A549 (cell line): ENCODE results near the gene HMGA1. TPM values are rescaled to one million over a fixed set of nuclear protein-coding genes. Genes with fewer than 3 reads are reported as not detected.

Source experiments
- ATAC-seq, 2 experiments: fragments of 200-7000 bp in 1 of 2; fragments of >200 bp in 1 of 2; cut with Nextera tagmentation in 1 of 2; cut with Tn5 transposase in 1 of 2; 3 replicates each; pipeline versions ENCODE4 v1.8.0 to v1.9.1; 2018 to 2020; ENCODE audit warnings: mild to moderate bottlenecking in 1 of 2, moderate library complexity in 1 of 2
- CTCF ChIA-PET: fragments of 300-600 bp; sonication (Branson Sonifier 250); formaldehyde crosslinking; extraction: SDS; loops from one replicate; lab custom pipeline; 2021; ENCODE audit warnings: antibody characterized with exemption, inconsistent platforms; lab: Yijun Ruan, JAX
- POLR2A ChIA-PET: fragments of 350-600 bp; formaldehyde crosslinking; extraction: SDS; loops from one replicate; lab custom pipeline; 2021; ENCODE audit warnings: antibody characterized with exemption, inconsistent platforms; lab: Yijun Ruan, JAX
- DNase-seq, 2 experiments: peaks; one replicate each; pipeline versions ENCODE4 v3.0.0 to v3.0.0-alpha.2; 2011 to 2016; ENCODE audit warnings: low read depth in 1 of 2, low spot score in 1 of 2
- FAIRE-seq: peaks from 2 replicates; lab custom pipeline; 2011; peaks lifted over from hg19 to GRCh38; lab: Jason Lieb, UNC
- H3K27ac ChIP-seq, 2 experiments: fragments of >200 bp; sonication (Bioruptor Twin); formaldehyde crosslinking; 3 replicates each; pipeline ENCODE4 v1.5.1; 2016 to 2017
- H3K4me1 ChIP-seq: fragments of >200 bp; sonication (Bioruptor Twin); formaldehyde crosslinking; 3 replicates; pipeline ENCODE4 v1.6.1; 2016
- H3K4me2 ChIP-seq: fragments of >200 bp; sonication (Bioruptor Twin); formaldehyde crosslinking; 3 replicates; pipeline ENCODE4 v1.6.1; 2016
- H3K4me3 ChIP-seq: fragments of >200 bp; sonication (Bioruptor Twin); formaldehyde crosslinking; 3 replicates; pipeline ENCODE4 v1.5.1; 2016
- H3K9me3 ChIP-seq: fragments of >200 bp; sonication (Bioruptor Twin); formaldehyde crosslinking; 3 replicates; pipeline ENCODE4 v1.6.1; 2016
- BCL3 ChIP-seq: fragments of >200 bp; sonication (Bioruptor Twin); formaldehyde crosslinking; IDR thresholded peaks from 3 replicates; pipeline ENCODE4 v1.6.1; 2016
- BHLHE40 ChIP-seq: IDR thresholded peaks from 2 replicates; pipeline ENCODE4 v1.6.1; 2012; ENCODE audit warnings: low read depth, low read length, inconsistent platforms
- CBX8 ChIP-seq: fragments of 200-600 bp; sonication (generic); IDR thresholded peaks from 2 replicates; pipeline ENCODE4 v1.6.1; 2016
- CEBPB ChIP-seq, 2 experiments: fragments of >200 bp in 1 of 2; sonication (Bioruptor Twin) in 1 of 2; formaldehyde crosslinking in 1 of 2; IDR thresholded peaks; 2 replicates each; pipeline ENCODE4 v1.6.1; 2012 to 2016
- CHD2 ChIP-seq: fragments of 150-350 bp; IDR thresholded peaks from 2 replicates; pipeline ENCODE4 v1.6.1; 2014; ENCODE audit warnings: low read length; ENCODE audit not compliant: partially characterized antibody
- E2F6 ChIP-seq: IDR thresholded peaks from 2 replicates; pipeline ENCODE4 v1.6.1; 2012; ENCODE audit warnings: low read depth, borderline replicate concordance
- FOXS1 ChIP-seq: fragments of 250-450 bp; sonication (Bioruptor Pico); IDR thresholded peaks from 2 replicates; pipeline ENCODE4 v1.5.0; 2020; ENCODE audit warnings: mild to moderate bottlenecking, moderate library complexity
- HEYL ChIP-seq: fragments of 250-450 bp; sonication (Bioruptor Pico); IDR thresholded peaks from 2 replicates; pipeline ENCODE4 v1.8.0; 2021; ENCODE audit warnings: mild to moderate bottlenecking, moderate library complexity
- HOXA7 ChIP-seq: fragments of 250-450 bp; sonication (Bioruptor Pico); IDR thresholded peaks from 2 replicates; pipeline ENCODE4 v1.5.0; 2020; ENCODE audit warnings: mild to moderate bottlenecking, moderate library complexity
- HOXB5 ChIP-seq: fragments of 250-450 bp; sonication (Bioruptor Pico); IDR thresholded peaks from 2 replicates; pipeline ENCODE4 v1.5.0; 2020; ENCODE audit warnings: mild to moderate bottlenecking, moderate library complexity
- JUN ChIP-seq, 2 experiments: fragments of >200 bp; sonication (Bioruptor Twin); formaldehyde crosslinking; IDR thresholded peaks; 2 replicates in 1 of 2; 3 replicates in 1 of 2; pipeline ENCODE4 v1.6.1; 2016 to 2017
- MAX ChIP-seq: IDR thresholded peaks from 2 replicates; pipeline ENCODE4 v1.6.1; 2012
- MYC ChIP-seq: IDR thresholded peaks from 2 replicates; pipeline ENCODE4 v1.6.1; 2012; ENCODE audit warnings: mild to moderate bottlenecking, inconsistent platforms, low read length, improper control_type of control experiment, borderline replicate concordance
- POLR2A ChIP-seq: IDR thresholded peaks from 2 replicates; pipeline ENCODE4 v1.6.1; 2012; ENCODE audit warnings: mild to moderate bottlenecking, low read length
- POLR2AphosphoS2 ChIP-seq: conservative IDR thresholded peaks from 2 replicates; pipeline ENCODE4 v1.6.1; 2012; ENCODE audit warnings: low read length, improper control_type of control experiment, inconsistent platforms
- RAD21 ChIP-seq, 2 experiments: fragments of >200 bp in 1 of 2; sonication (Bioruptor Twin) in 1 of 2; formaldehyde crosslinking in 1 of 2; IDR thresholded peaks in 1 of 2; conservative IDR thresholded peaks in 1 of 2; 2 replicates in 1 of 2; 3 replicates in 1 of 2; pipeline ENCODE4 v1.6.1; 2012 to 2018; ENCODE audit warnings: inconsistent platforms in 1 of 2
- RCOR1 ChIP-seq: fragments of 150-350 bp; IDR thresholded peaks from 2 replicates; pipeline ENCODE4 v1.6.1; 2014; ENCODE audit warnings: antibody characterized with exemption, low read length, low read depth
- REST ChIP-seq: fragments of 200-600 bp; sonication (generic); IDR thresholded peaks from 2 replicates; pipeline ENCODE4 v1.6.1; 2016; ENCODE audit warnings: antibody characterized with exemption, mild to moderate bottlenecking, moderate library complexity
- RFX5 ChIP-seq: fragments of 450-650 bp; IDR thresholded peaks from 2 replicates; pipeline ENCODE4 v1.7.1; 2014; ENCODE audit warnings: antibody characterized with exemption, mild to moderate bottlenecking, moderate library complexity
- RNF2 ChIP-seq: fragments of 200-600 bp; sonication (generic); IDR thresholded peaks from 2 replicates; pipeline ENCODE4 v1.6.1; 2016; ENCODE audit warnings: low read depth, mild to moderate bottlenecking, antibody characterized with exemption, moderate library complexity, borderline replicate concordance
- TFCP2L1 ChIP-seq: fragments of 250-450 bp; sonication (Bioruptor Pico); IDR thresholded peaks from 2 replicates; pipeline ENCODE4 v1.5.0; 2021; ENCODE audit warnings: mild to moderate bottlenecking
- USF2 ChIP-seq: fragments of 450-650 bp; IDR thresholded peaks from 2 replicates; pipeline ENCODE4 v1.6.1; 2014; ENCODE audit warnings: antibody characterized with exemption
- WGBS: methylation state at CpG from one replicate; pipeline ENCODE4 v1.1.6; 2017; ENCODE audit errors: missing lambda C conversion rate; 5-methylcytosine and 5-hydroxymethylcytosine counted together
- polyA plus RNA-seq, 4 experiments: library from polyadenylated mRNA; depleted of rRNA in 3 of 4; stranded (reverse); fragments of >200 nt; fragmentation: RNase III in 1 of 4; extraction: RNeasy Plus Mini Kit Qiagen cat#74134 plus additional on column Dnase treatment in 1 of 4; gene quantifications; 2 replicates in 3 of 4; 3 replicates in 1 of 4; pipeline ENCODE4 v1.2.3, GENCODE V29; 2011 to 2017

Gene HMGA1
- polyA plus RNA-seq, 2 of the 4 experiments (the other 2 are of a cell fraction), result 127 to 249 TPM

- H3K4me2 ChIP-seq, result no peak overlapping the region
- FAIRE-seq, result no peak
- CTCF ChIA-PET, result interaction anchor here (0.6 to 1.1 kb wide), 4 partner anchors 10 to 215 kb away, joined by 3 to 4 read pairs (median 4); no protein-coding TSS in a partner anchor
Measured at GRCh38 chr6:34200340-34200971, 36.2 kb upstream of the HMGA1 start.

GRCh38 chr6:34201455-34202107 lies 35.1 kb upstream of the HMGA1 start:
- ChIA-PET CTCF (interaction anchor here (0.6 to 1.5 kb wide), 6 partner anchors 14 to 391 kb away, joined by 3 to 5 read pairs (median 4); partner anchors contain the start of gene SMIM29), POLR2A (interaction anchor here (1.0 kb wide), 1 partner anchor 35 kb away, joined by 4 read pairs; the partner anchor contains the start of gene HMGA1)

More at GRCh38 chr6:34200340-34200971, 36.2 kb upstream of the HMGA1 start:
- 78% methylated on average over 5 of the region's 5 CpGs for WGBS
- Histone ChIP-seq H3K4me1 (no peaks in the 10 kb centered on the region), H3K4me3 (no peak overlapping the region), H3K9me3 (no peaks in the 10 kb centered on the region), H3K27ac (no peak overlapping the region)
- TF ChIP-seq POLR2AphosphoS2, result no peak
- POLR2A ChIA-PET, result no interaction called here
- ATAC-seq (no peak), DNase-seq (peak in 1 of 2 experiments; percentile 31)

GRCh38 chr6:34202329-34203201 lies 34.1 kb upstream of the HMGA1 start:
- 24% methylated on average over 2 of the region's 20 CpGs for WGBS
- FAIRE-seq (no peak), DNase-seq (peak in 1 of 2 experiments; percentile 52), ATAC-seq (peak in 1 of 2 experiments; percentile 86; a peak in 3 of 6 replicates)
- no peak overlapping the region for H3K4me2 ChIP-seq
- H3K4me1 ChIP-seq, result no peaks in the 10 kb centered on the region
- ChIA-PET CTCF (interaction anchor here (1.0 to 1.5 kb wide), 6 partner anchors 15 to 213 kb away, joined by 3 to 7 read pairs (median 4); partner anchors contain the start of gene SMIM29), POLR2A (interaction anchor here (1.0 kb wide), 1 partner anchor 34 kb away, joined by 4 read pairs; the partner anchor contains the start of gene HMGA1)
- no peak overlapping the region for H3K4me3 ChIP-seq
- no peak overlapping the region for H3K27ac ChIP-seq
- TF ChIP-seq BCL3 (no peak), CHD2 (no peak), MYC (no peak), CBX8 (no peak), POLR2AphosphoS2 (no peak), REST (no peak), JUN (IDR thresholded peaks at IDR 0.05) (no peak), CEBPB (IDR thresholded peaks at IDR 0.05) (no peak), BHLHE40 (no peak), TFCP2L1 (CRISPR knock-in tag) (no peak), MAX (no peak), HEYL (no peak), HOXA7 (CRISPR knock-in tag) (no peak), E2F6 (no peak), FOXS1 (CRISPR knock-in tag) (no peak), RAD21 (conservative IDR thresholded peaks at IDR 0.05 in 1 of 2, IDR thresholded peaks at IDR 0.05 in 1 of 2) (no peak), RFX5 (no peak)
- H3K9me3 ChIP-seq, result no peaks in the 10 kb centered on the region

More at GRCh38 chr6:34201455-34202107, 35.1 kb upstream of the HMGA1 start:
- 96% methylated on average over 4 of the region's 4 CpGs for WGBS
- Histone ChIP-seq H3K4me3 (no peak overlapping the region), H3K4me2 (no peak overlapping the region), H3K4me1 (no peaks in the 10 kb centered on the region), H3K27ac (no peak overlapping the region), H3K9me3 (no peaks in the 10 kb centered on the region)
- DNase-seq (no peak), FAIRE-seq (no peak), ATAC-seq (no peak)
- TF ChIP-seq USF2 (no peak), RAD21 (conservative IDR thresholded peaks at IDR 0.05 in 1 of 2, IDR thresholded peaks at IDR 0.05 in 1 of 2) (no peak), CBX8 (no peak), HOXB5 (CRISPR knock-in tag) (no peak), BHLHE40 (no peak), POLR2A (no peak), RNF2 (no peak), RCOR1 (no peak), POLR2AphosphoS2 (no peak)
